Measurements from ENCODE around the gene TRAF2.

DNA sequence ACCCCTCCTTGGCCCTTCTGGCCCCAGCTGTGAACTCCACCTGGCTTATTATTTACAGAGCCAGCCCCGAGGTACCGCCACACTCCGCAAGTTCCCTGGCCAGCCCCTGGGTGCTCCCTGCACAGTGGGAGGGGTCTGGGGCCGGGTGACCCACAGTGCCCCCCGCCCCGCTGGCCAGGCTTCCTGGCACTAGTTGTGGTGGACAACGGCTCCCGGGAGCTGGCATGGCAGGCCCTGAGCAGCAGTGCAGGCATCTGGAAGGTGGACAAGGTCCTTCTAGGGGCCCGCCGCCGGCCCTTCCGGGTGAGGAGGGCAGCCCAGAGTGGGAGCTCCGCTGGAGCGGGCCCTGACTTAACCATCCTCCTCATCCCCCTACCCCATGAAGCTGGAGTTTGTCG, 30.2 kb upstream of the TRAF2 start:
- TF ChIP-seq POLR2A (IDR thresholded peaks at IDR 0.05; ENCODE audit: low read depth, low read length) (no peak), TAF1 (IDR thresholded peaks at IDR 0.05; ENCODE audit: low read depth, low read length) (no peak), POLR2AphosphoS5 (IDR thresholded peaks at IDR 0.05; ENCODE audit: low read depth, low read length) (no peak)
